Bronchus fibroblast of lung (primary cell): ENCODE measurements around the gene DUSP28. TPM values are rescaled to one million over a fixed set of nuclear protein-coding genes. Genes with fewer than 3 reads are reported as not detected.

ENCODE experiments used
- total RNA-seq: library from RNA; depleted of rRNA; stranded (reverse); fragments of >200 nt; gene quantifications from 2 replicates; pipeline ENCODE4 v1.2.3, GENCODE V29; 2015

Gene DUSP28
- 3.4 and 4.5 TPM in 2 replicates for total RNA-seq

DNA sequence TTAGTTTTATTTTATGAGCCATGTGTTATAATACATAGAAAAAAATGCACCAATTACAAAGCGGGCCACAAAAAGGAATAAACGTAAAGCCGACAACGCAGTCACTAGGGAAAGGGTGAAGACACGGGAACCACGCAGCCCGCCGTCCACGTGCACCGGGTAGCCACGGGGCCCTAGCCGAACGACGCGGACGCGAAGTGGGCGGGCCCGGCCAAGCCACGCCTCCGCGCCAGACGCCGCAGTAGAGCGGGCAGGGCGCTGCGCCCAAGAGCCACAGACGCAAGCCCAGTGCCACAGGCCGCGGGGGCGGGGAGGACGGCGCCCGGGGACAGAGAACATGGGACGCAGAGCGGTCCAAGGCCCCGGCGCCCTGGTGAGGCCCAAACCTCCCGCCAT is at the start of gene DUSP28:
Gene DUSP28, plus strand, starts transcription at position 274 of the 396 bp plus-strand sequence. CDS start 328 bp downstream, outside the sequence.

GRCh38 chr2:240557808-240558207 is 2.3 kb upstream of the DUSP28 start, which contains the start of gene ANKMY1:
TSS of gene ANKMY1 (minus strand) at chr2:240557988. CDS start at chr2:240557335, 653 bp downstream.

GRCh38 chr2:240567872-240568677 is 7.9 kb downstream of the DUSP28 start, which contains the start of gene RNPEPL1:
TSS of gene RNPEPL1 (plus strand) at chr2:240568484. CDS start at chr2:240568587, 103 bp downstream.

DNA sequence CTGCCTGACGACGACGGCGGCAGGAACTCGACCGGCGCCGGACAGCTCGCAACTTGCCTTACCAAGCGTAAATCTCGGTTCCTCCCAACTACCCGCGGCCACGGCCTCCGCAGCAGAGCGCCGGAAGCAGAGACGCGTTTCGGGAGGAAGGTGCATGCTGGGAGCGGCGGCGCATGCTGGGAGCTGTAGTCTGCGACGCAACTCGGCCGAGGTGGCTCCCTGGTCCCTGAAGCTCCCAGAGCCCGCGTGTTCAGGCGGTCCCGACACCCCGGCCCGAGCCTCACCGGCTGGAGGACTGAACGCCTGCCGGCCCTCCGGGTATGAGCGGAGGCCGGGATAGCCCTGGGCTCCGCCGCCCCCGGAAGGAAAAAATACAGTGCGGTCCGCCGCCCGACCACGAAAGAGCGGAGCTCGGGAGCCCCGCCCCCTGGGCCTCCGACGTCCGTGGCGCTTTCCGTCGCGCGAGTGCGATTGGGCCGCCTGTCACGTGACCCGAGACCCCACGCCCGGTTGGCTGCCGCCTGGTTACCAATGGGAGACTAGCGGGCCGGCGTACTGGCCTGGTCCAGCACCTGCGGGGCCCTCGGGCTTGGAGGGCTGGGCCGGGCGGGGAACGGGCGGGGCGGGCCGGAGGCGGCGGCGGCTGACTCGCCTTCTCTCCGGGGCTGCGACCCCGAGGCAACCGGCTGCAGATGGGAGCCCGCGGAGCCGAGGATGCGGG is 26.2 kb downstream of the DUSP28 start, which contains the start of gene CAPN10:
Gene CAPN10, plus strand, starts transcription at position 537 of the 721 bp plus-strand sequence. Its CDS starts 178 bp downstream, at position 715.

Other genes with a start within 250 kb of the DUSP28 start
- 125 and 135 TPM in 2 replicates for gene GPC1, start 124.7 kb upstream of the DUSP28 start, total RNA-seq
- gene ANKMY1, start 2.4 kb upstream of the DUSP28 start, total RNA-seq = 2.7 and 4.3 TPM in 2 replicates
- gene RNPEPL1, start 8.1 kb downstream of the DUSP28 start, total RNA-seq = 19.8 and 27.5 TPM in 2 replicates
- 16.8 and 19.8 TPM in 2 replicates for gene CAPN10, start 26.4 kb downstream of the DUSP28 start, total RNA-seq
- under 0.01 and 0.15 TPM in 2 replicates for gene GPR35, start 65.1 kb downstream of the DUSP28 start, total RNA-seq
- gene AQP12B, start 122.5 kb downstream of the DUSP28 start, total RNA-seq = not detected in 2 replicates
- gene AQP12A, start 131.5 kb downstream of the DUSP28 start, total RNA-seq = not detected in 2 replicates